WTC11 (cell line): ENCODE data around the gene POLG. TPM values are rescaled to one million over a fixed set of nuclear protein-coding genes. Genes with fewer than 3 reads are reported as not detected.
A peak's percentile ranks its signal among the peaks of the same experiment; 100 is the strongest.

Experiments
- ATAC-seq: fragments of 200-7000 bp; cut with Tn5 transposase; 2 replicates; pipeline ENCODE4 v1.10.0; 2021; ENCODE audit warnings: mild to moderate bottlenecking, moderate library complexity
- CTCF ChIA-PET: fragments of 300-600 bp; sonication (Branson Sonifier 250); formaldehyde crosslinking; loops from one replicate; lab custom pipeline; 2021; ENCODE audit warnings: antibody characterized with exemption; lab: Charles Lee
- POLR2A ChIA-PET: fragments of 350-600 bp; sonication (Branson Sonifier 250); formaldehyde crosslinking; loops from one replicate; lab custom pipeline; 2021; ENCODE audit warnings: antibody characterized with exemption; lab: Charles Lee
- DNase-seq: peaks from one replicate; pipeline ENCODE4 v3.0.0; 2021; ENCODE audit warnings: low spot score
- H3K27ac Mint-ChIP-seq: 2 replicates; pipeline ENCODE4 v1.8.0; 2021; ENCODE audit warnings: mixed read lengths
- H3K27me3 Mint-ChIP-seq: 2 replicates; pipeline ENCODE4 v1.8.0; 2021; ENCODE audit warnings: low read depth, mild to moderate bottlenecking, moderate library complexity, mixed read lengths
- H3K36me3 Mint-ChIP-seq: 2 replicates; pipeline ENCODE4 v1.8.0; 2021; ENCODE audit warnings: mixed read lengths
- H3K4me1 Mint-ChIP-seq: 2 replicates; pipeline ENCODE4 v1.8.0; 2022; ENCODE audit warnings: mixed read lengths
- H3K4me3 Mint-ChIP-seq: 2 replicates; pipeline ENCODE4 v1.8.0; 2021; ENCODE audit warnings: mild to moderate bottlenecking, moderate library complexity, mixed read lengths
- H3K9me3 Mint-ChIP-seq: 2 replicates; pipeline ENCODE4 v1.8.0; 2021; ENCODE audit warnings: mixed read lengths
- ATF1 ChIP-seq: sonication (generic); formaldehyde crosslinking; IDR thresholded peaks from 2 replicates; pipeline ENCODE4 v1.8.1; 2023; ENCODE audit warnings: mild to moderate bottlenecking, moderate library complexity, missing genetic modification reagents
- FOXK1 ChIP-seq: sonication (generic); formaldehyde crosslinking; IDR thresholded peaks from 2 replicates; pipeline ENCODE4 v1.8.0; 2022; ENCODE audit warnings: mild to moderate bottlenecking, moderate library complexity, missing genetic modification reagents
- FOXP1 ChIP-seq: sonication (generic); formaldehyde crosslinking; IDR thresholded peaks from 2 replicates; pipeline ENCODE4 v1.8.0; 2022; ENCODE audit warnings: missing genetic modification reagents, mild to moderate bottlenecking, moderate library complexity, borderline replicate concordance
- GABPB1 ChIP-seq: sonication (generic); formaldehyde crosslinking; IDR thresholded peaks from 2 replicates; pipeline ENCODE4 v1.8.1; 2023; ENCODE audit warnings: mild to moderate bottlenecking, missing genetic modification reagents
- GTF2I ChIP-seq: fragments of 250-450 bp; sonication (Bioruptor Pico); conservative IDR thresholded peaks from 2 replicates; pipeline ENCODE4 v1.4.0; 2021; ENCODE audit warnings: mild to moderate bottlenecking
- MXD4 ChIP-seq: fragments of 250-450 bp; sonication (Bioruptor Pico); IDR thresholded peaks from 2 replicates; pipeline ENCODE4 v1.8.0; 2021; ENCODE audit warnings: mild to moderate bottlenecking, moderate library complexity, borderline replicate concordance
- OVOL2 ChIP-seq: fragments of 250-450 bp; sonication (Bioruptor Pico); IDR thresholded peaks from 2 replicates; pipeline ENCODE4 v1.9.0; 2021; ENCODE audit warnings: mild to moderate bottlenecking, borderline replicate concordance
- TCF7 ChIP-seq: sonication (generic); formaldehyde crosslinking; IDR thresholded peaks from 2 replicates; pipeline ENCODE4 v1.8.0; 2022; ENCODE audit warnings: mild to moderate bottlenecking, low read depth, missing genetic modification reagents, moderate library complexity
- TP53 ChIP-seq: sonication (generic); formaldehyde crosslinking; IDR thresholded peaks from 2 replicates; pipeline ENCODE4 v1.8.1; 2023; ENCODE audit warnings: mild to moderate bottlenecking, missing genetic modification reagents
- ZNF138 ChIP-seq: sonication (generic); formaldehyde crosslinking; conservative IDR thresholded peaks from 2 replicates; pipeline ENCODE4 v1.8.1; 2022; ENCODE audit warnings: mild to moderate bottlenecking, moderate library complexity, missing genetic modification reagents
- ZNF219 ChIP-seq: sonication (generic); formaldehyde crosslinking; IDR thresholded peaks from 2 replicates; pipeline ENCODE4 v1.8.0; 2023; ENCODE audit warnings: missing genetic modification reagents, mild to moderate bottlenecking, borderline replicate concordance
- ZNF396 ChIP-seq: fragments of 250-450 bp; sonication (Bioruptor Pico); IDR thresholded peaks from 2 replicates; pipeline ENCODE4 v1.8.0; 2021; ENCODE audit warnings: mild to moderate bottlenecking, moderate library complexity, borderline replicate concordance
- ZNF416 ChIP-seq: fragments of 250-450 bp; sonication (Bioruptor Pico); IDR thresholded peaks from 2 replicates; pipeline ENCODE4 v1.9.0; 2021; ENCODE audit warnings: mild to moderate bottlenecking, inconsistent platforms
- total RNA-seq: library from RNA; stranded (reverse); gene quantifications from 3 replicates; pipeline ENCODE4 v1.2.3, GENCODE V29; 2021
- TF ChIP-seq, protein P1 (sequence below): sonication (generic); formaldehyde crosslinking; IDR thresholded peaks from 2 replicates; pipeline ENCODE4 v1.8.1; 2022; ENCODE audit warnings: missing genetic modification reagents, borderline replicate concordance
- TF ChIP-seq, protein P2 (sequence below): sonication (generic); formaldehyde crosslinking; IDR thresholded peaks from 2 replicates; pipeline ENCODE4 v1.8.1; 2023; ENCODE audit warnings: mild to moderate bottlenecking, missing genetic modification reagents, moderate library complexity
- TF ChIP-seq, protein P3 (sequence below): sonication (generic); formaldehyde crosslinking; IDR thresholded peaks from 2 replicates; pipeline ENCODE4 v1.8.1; 2023; ENCODE audit warnings: mild to moderate bottlenecking, moderate library complexity, missing genetic modification reagents
- TF ChIP-seq, protein P4 (sequence below): sonication (generic); formaldehyde crosslinking; IDR thresholded peaks from 2 replicates; pipeline ENCODE4 v1.8.0; 2022; ENCODE audit warnings: mild to moderate bottlenecking, missing genetic modification reagents
- TF ChIP-seq, protein P5 (sequence below): sonication (generic); formaldehyde crosslinking; conservative IDR thresholded peaks from 2 replicates; pipeline ENCODE4 v1.8.1; 2022; ENCODE audit warnings: mild to moderate bottlenecking, missing genetic modification reagents
- TF ChIP-seq, protein P6 (sequence below): sonication (generic); formaldehyde crosslinking; IDR thresholded peaks from 2 replicates; pipeline ENCODE4 v1.8.0; 2022; ENCODE audit warnings: mild to moderate bottlenecking, missing genetic modification reagents
- TF ChIP-seq, protein P7 (sequence below): fragments of 250-450 bp; sonication (Bioruptor Pico); IDR thresholded peaks from 2 replicates; pipeline ENCODE4 v1.9.0; 2021; ENCODE audit warnings: moderate library complexity, mild to moderate bottlenecking, inconsistent platforms, borderline replicate concordance
- TF ChIP-seq, protein P8 (sequence below): sonication (generic); formaldehyde crosslinking; IDR thresholded peaks from 2 replicates; pipeline ENCODE4 v1.8.1; 2023; ENCODE audit warnings: mild to moderate bottlenecking, missing genetic modification reagents, moderate library complexity
- TF ChIP-seq, protein P9 (sequence below): fragments of 250-450 bp; sonication (Bioruptor Pico); conservative IDR thresholded peaks from 2 replicates; pipeline ENCODE4 v1.9.0; 2021; ENCODE audit warnings: mild to moderate bottlenecking
- TF ChIP-seq, protein P10 (sequence below): sonication (generic); formaldehyde crosslinking; IDR thresholded peaks from 2 replicates; pipeline ENCODE4 v1.8.0; 2023; ENCODE audit warnings: missing genetic modification reagents

Gene POLG
- total RNA-seq, 1 experiment from 2014 or later, result 76.2 TPM

DNA sequence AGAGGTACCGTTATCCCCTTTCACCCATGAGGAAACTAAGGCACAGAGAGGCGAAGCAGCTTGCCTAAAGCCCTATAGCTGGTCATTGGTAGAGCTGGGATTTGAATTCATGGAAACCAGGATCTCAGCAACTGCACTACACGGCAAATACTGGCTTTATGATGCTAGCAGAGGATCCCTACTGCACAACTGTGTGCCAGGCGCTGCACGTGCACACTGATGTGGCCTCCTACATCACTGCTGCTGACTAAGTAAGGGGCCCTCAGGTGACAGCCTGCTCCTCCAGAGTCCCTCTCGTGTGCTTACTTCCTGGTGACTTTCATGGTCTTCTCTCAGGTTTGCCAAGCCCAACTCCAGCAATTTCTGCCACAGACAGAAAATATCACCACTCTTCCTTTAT, 3.4 kb upstream of the POLG start (continued):
- TF ChIP-seq, protein P1, sequence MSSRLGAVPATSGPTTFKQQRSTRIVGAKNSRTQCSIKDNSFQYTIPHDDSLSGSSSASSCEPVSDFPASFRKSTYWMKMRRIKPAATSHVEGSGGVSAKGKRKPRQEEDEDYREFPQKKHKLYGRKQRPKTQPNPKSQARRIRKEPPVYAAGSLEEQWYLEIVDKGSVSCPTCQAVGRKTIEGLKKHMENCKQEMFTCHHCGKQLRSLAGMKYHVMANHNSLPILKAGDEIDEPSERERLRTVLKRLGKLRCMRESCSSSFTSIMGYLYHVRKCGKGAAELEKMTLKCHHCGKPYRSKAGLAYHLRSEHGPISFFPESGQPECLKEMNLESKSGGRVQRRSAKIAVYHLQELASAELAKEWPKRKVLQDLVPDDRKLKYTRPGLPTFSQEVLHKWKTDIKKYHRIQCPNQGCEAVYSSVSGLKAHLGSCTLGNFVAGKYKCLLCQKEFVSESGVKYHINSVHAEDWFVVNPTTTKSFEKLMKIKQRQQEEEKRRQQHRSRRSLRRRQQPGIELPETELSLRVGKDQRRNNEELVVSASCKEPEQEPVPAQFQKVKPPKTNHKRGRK (CRISPR knock-in tag), result no peak
- TF ChIP-seq, protein P2, sequence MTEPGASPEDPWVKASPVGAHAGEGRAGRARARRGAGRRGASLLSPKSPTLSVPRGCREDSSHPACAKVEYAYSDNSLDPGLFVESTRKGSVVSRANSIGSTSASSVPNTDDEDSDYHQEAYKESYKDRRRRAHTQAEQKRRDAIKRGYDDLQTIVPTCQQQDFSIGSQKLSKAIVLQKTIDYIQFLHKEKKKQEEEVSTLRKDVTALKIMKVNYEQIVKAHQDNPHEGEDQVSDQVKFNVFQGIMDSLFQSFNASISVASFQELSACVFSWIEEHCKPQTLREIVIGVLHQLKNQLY (CRISPR knock-in tag), result no peak
- no peak for TF ChIP-seq ZNF219 (CRISPR knock-in tag)
- no peak for TF ChIP-seq ZNF396
- TF ChIP-seq FOXP1 (CRISPR knock-in tag), result no peak
- no peak for TF ChIP-seq ZNF416 (CRISPR knock-in tag)
- TF ChIP-seq, protein P3, sequence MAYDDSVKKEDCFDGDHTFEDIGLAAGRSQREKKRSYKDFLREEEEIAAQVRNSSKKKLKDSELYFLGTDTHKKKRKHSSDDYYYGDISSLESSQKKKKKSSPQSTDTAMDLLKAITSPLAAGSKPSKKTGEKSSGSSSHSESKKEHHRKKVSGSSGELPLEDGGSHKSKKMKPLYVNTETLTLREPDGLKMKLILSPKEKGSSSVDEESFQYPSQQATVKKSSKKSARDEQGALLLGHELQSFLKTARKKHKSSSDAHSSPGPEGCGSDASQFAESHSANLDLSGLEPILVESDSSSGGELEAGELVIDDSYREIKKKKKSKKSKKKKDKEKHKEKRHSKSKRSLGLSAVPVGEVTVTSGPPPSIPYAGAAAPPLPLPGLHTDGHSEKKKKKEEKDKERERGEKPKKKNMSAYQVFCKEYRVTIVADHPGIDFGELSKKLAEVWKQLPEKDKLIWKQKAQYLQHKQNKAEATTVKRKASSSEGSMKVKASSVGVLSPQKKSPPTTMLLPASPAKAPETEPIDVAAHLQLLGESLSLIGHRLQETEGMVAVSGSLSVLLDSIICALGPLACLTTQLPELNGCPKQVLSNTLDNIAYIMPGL (CRISPR knock-in tag), result no peak
- no peak for TF ChIP-seq TCF7 (CRISPR knock-in tag)
- no peak for TF ChIP-seq GABPB1 (CRISPR knock-in tag)
- TF ChIP-seq ZNF138 (CRISPR knock-in tag), result no peak
- TF ChIP-seq, protein P4, sequence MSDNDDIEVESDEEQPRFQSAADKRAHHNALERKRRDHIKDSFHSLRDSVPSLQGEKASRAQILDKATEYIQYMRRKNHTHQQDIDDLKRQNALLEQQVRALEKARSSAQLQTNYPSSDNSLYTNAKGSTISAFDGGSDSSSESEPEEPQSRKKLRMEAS (CRISPR knock-in tag), result no peak

DNA sequence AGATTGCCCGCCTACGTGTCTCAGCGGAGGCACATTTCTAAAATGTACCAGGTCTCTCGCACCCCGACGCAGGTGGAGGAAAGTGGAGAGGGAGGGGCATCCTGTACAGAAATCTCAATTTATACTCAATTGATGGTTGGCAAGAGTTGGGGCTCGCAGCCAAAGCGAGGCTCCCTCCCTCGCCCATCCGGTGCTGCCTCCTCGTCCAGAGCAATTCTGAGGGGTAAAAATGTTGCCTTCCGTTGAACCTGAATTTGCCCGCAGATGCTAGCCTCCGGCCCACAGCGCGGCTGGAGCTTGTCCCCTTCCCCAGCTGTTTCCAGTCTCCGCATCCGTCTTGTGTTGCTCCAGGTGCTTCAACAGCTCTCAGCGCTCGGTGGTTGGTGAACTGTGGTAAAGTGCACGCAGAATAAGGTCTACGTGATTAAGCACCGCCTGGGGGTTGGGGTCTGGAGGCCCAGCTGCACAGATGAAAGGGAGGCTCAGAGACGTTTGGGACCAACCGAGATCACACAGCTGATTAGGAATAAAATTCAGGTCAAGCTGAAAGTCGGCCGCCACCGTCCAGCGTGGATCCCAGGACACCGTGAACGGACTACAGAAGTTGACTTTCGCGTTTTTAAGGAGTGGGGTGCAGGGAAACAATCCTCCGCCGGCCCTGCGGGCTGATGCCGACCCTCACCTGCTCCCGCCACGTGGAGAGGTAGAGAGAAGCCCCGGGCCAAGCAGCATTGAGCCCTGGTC, 846 bp upstream of the POLG start:
- peak; percentile 53 for DNase-seq
- peak overlapping the region; percentile 95 for H3K4me3 Mint-ChIP-seq
- H3K4me1 Mint-ChIP-seq, result peaks cover 18% of the 10 kb centered on the region
- CTCF ChIA-PET, result interaction anchor here (0.8 to 4.4 kb wide), 15 partner anchors 9 to 312 kb away, joined by 3 to 34 read pairs (median 4); partner anchors contain the start of gene TICRR
- no peak for ATAC-seq
- H3K27ac Mint-ChIP-seq, result peak overlapping the region; percentile 76
- POLR2A ChIA-PET, result no interaction called here
- H3K9me3 Mint-ChIP-seq, result no peaks in the 10 kb centered on the region
- H3K36me3 Mint-ChIP-seq, result peaks cover 21% of the 10 kb centered on the region
- peaks cover 7% of the 10 kb centered on the region; the same call in 1 of the 2 replicates for H3K27me3 Mint-ChIP-seq
- TF ChIP-seq FOXK1 (CRISPR knock-in tag) (0 out of 2 replicates have a peak, but pooled peaks have one; percentile 14), MXD4 (CRISPR knock-in tag) (no peak), TP53 (CRISPR knock-in tag) (no peak), ATF1 (CRISPR knock-in tag) (no peak), ZNF138 (CRISPR knock-in tag) (no peak), OVOL2 (CRISPR knock-in tag) (no peak), GTF2I (CRISPR knock-in tag) (peak; percentile 87)
- TF ChIP-seq, protein P5, sequence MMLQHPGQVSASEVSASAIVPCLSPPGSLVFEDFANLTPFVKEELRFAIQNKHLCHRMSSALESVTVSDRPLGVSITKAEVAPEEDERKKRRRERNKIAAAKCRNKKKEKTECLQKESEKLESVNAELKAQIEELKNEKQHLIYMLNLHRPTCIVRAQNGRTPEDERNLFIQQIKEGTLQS (CRISPR knock-in tag), result no peak
- TF ChIP-seq, protein P6, sequence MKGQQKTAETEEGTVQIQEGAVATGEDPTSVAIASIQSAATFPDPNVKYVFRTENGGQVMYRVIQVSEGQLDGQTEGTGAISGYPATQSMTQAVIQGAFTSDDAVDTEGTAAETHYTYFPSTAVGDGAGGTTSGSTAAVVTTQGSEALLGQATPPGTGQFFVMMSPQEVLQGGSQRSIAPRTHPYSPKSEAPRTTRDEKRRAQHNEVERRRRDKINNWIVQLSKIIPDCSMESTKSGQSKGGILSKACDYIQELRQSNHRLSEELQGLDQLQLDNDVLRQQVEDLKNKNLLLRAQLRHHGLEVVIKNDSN (CRISPR knock-in tag), result no peak
- TF ChIP-seq, protein P7, sequence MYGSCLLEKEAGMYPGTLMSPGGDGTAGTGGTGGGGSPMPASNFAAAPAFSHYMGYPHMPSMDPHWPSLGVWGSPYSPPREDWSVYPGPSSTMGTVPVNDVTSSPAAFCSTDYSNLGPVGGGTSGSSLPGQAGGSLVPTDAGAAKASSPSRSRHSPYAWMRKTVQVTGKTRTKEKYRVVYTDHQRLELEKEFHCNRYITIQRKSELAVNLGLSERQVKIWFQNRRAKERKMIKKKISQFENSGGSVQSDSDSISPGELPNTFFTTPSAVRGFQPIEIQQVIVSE (CRISPR knock-in tag), result no peak
- TF ChIP-seq, protein P8, sequence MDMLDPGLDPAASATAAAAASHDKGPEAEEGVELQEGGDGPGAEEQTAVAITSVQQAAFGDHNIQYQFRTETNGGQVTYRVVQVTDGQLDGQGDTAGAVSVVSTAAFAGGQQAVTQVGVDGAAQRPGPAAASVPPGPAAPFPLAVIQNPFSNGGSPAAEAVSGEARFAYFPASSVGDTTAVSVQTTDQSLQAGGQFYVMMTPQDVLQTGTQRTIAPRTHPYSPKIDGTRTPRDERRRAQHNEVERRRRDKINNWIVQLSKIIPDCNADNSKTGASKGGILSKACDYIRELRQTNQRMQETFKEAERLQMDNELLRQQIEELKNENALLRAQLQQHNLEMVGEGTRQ (CRISPR knock-in tag), result no peak
- TF ChIP-seq, protein P9, sequence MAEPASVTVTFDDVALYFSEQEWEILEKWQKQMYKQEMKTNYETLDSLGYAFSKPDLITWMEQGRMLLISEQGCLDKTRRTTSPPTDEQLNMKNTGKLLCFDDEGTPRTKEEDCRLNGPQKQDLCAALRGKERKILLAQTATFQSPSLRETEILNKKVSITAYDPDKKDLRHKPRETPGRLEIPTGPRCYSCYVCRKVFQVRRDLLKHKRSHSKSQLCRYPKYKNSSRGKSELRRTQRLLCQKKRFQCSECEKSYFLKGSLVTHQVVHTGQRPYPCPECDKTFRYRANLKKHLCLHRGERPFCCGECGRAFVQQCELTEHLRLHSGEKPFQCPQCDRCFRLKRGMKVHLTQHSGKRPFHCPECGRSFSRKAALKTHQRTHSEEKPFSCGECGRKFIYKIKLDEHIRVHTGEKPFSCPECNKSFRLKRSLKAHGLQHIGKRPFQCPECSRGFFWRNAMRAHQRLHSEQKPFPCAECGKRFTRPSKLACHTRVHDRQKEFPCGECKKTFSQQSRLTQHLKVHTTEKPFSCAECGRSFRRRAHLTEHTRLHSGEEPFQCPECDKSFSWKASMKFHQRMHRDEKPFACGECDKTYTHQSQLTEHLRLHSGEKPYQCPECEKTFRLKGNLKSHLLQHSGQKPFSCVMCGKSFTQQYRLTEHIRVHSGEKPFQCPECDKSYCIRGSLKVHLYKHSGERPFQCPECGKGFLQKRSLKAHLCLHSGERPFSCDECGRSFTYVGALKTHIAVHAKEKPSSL (CRISPR knock-in tag), result no peak
- TF ChIP-seq, protein P10, sequence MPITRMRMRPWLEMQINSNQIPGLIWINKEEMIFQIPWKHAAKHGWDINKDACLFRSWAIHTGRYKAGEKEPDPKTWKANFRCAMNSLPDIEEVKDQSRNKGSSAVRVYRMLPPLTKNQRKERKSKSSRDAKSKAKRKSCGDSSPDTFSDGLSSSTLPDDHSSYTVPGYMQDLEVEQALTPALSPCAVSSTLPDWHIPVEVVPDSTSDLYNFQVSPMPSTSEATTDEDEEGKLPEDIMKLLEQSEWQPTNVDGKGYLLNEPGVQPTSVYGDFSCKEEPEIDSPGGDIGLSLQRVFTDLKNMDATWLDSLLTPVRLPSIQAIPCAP (CRISPR knock-in tag), result no peak; the same call in 1 of the 2 replicates
